8988T (cell line): Measurements from ENCODE around the gene MAMDC4.

Source experiments
- DNase-seq: peaks from one replicate; pipeline ENCODE4 v3.0.0; 2011

MAMDC4 gene

GRCh38 chr9:136896027-136896426 lies 43.9 kb downstream of the MAMDC4 start:
- DNase-seq = no peak

- DNase-seq = no peak
Measured at GRCh38 chr9:136898483-136899100, 46.4 kb downstream of the MAMDC4 start.

GRCh38 chr9:136899196-136899595 lies 47.0 kb downstream of the MAMDC4 start:
- DNase-seq = no peak

GRCh38 chr9:136900556-136900955 lies 48.4 kb downstream of the MAMDC4 start:
- DNase-seq = no peak

GRCh38 chr9:136900988-136901515 lies 48.9 kb downstream of the MAMDC4 start:
- DNase-seq = peak; percentile 63

GRCh38 chr9:136901516-136902258 lies 49.5 kb downstream of the MAMDC4 start:
- DNase-seq = peak; percentile 85

GRCh38 chr9:136902259-136902821 lies 50.2 kb downstream of the MAMDC4 start:
- DNase-seq = no peak

GRCh38 chr9:136903041-136903554 lies 51.0 kb downstream of the MAMDC4 start:
- no peak for DNase-seq

GRCh38 chr9:136906266-136906665 lies 54.1 kb downstream of the MAMDC4 start:
- no peak for DNase-seq

- no peak for DNase-seq
Measured at GRCh38 chr9:136907011-136907914, 55.1 kb downstream of the MAMDC4 start.
